GM23338 (cell line): ENCODE results near the gene FCGBP. TPM values are rescaled to one million over a fixed set of nuclear protein-coding genes. Genes with fewer than 3 reads are reported as not detected.
A peak's percentile ranks its signal among the peaks of the same experiment; 100 is the strongest.

Experiments
- ATAC-seq: fragments of 200-7000 bp; cut with Tn5 transposase; 3 replicates; pipeline ENCODE4 v1.9.1; 2020
- DNase-seq: peaks from one replicate; pipeline ENCODE4 v3.0.0-alpha.2; 2015; ENCODE audit warnings: low spot score
- H2AFZ ChIP-seq: fragments of 200-600 bp; sonication (generic); 2 replicates; pipeline ENCODE4 v1.8.0; 2016; ENCODE audit warnings: antibody characterized with exemption, mild to moderate bottlenecking, moderate library complexity
- H3F3A ChIP-seq: fragments of 200-600 bp; sonication (generic); replicated peaks from 2 replicates; pipeline ENCODE4 v1.8.0; 2017; ENCODE audit warnings: antibody characterized with exemption, mixed run types, low read depth
- H3K27ac ChIP-seq: fragments of 200-600 bp; sonication (generic); 2 replicates; pipeline ENCODE4 v1.6.1; 2016; ENCODE audit warnings: low read depth
- H3K27me3 ChIP-seq: fragments of 200-600 bp; sonication (generic); 2 replicates; pipeline ENCODE4 v1.8.0; 2016; ENCODE audit warnings: mild to moderate bottlenecking, mixed run types, moderate library complexity; ENCODE audit not compliant: insufficient read depth
- H3K36me3 ChIP-seq: fragments of 200-600 bp; sonication (generic); 2 replicates; pipeline ENCODE4 v1.8.0; 2016; ENCODE audit warnings: mild to moderate bottlenecking; ENCODE audit not compliant: insufficient read depth
- H3K4me1 ChIP-seq: fragments of 200-600 bp; sonication (generic); 2 replicates; pipeline ENCODE4 v1.8.0; 2016; ENCODE audit warnings: mild to moderate bottlenecking, moderate library complexity; ENCODE audit not compliant: insufficient read depth
- H3K4me2 ChIP-seq: fragments of 200-600 bp; sonication (generic); 2 replicates; pipeline ENCODE4 v1.7.1; 2017; ENCODE audit warnings: mixed run types
- H3K4me3 ChIP-seq: fragments of 200-600 bp; sonication (generic); 2 replicates; pipeline ENCODE4 v1.6.1; 2016; ENCODE audit warnings: mixed run types
- H3K79me2 ChIP-seq: fragments of 200-600 bp; sonication (generic); replicated peaks from 2 replicates; pipeline ENCODE4 v1.8.0; 2017; ENCODE audit warnings: mild to moderate bottlenecking; ENCODE audit not compliant: insufficient read depth
- H3K9me2 ChIP-seq: fragments of 200-600 bp; sonication (generic); 2 replicates; pipeline ENCODE4 v1.8.0; 2017; ENCODE audit not compliant: insufficient read depth
- H4K20me1 ChIP-seq: fragments of 200-600 bp; sonication (generic); replicated peaks from 2 replicates; pipeline ENCODE4 v1.8.0; 2017; ENCODE audit warnings: mild to moderate bottlenecking; ENCODE audit not compliant: insufficient read depth
- H3K27ac Mint-ChIP-seq: 2 replicates; pipeline ENCODE4 v1.8.0; 2020; ENCODE audit warnings: inconsistent platforms, mild to moderate bottlenecking, moderate library complexity, mixed read lengths
- H3K27me3 Mint-ChIP-seq: 3 replicates; pipeline ENCODE4 v1.8.0; 2022; ENCODE audit warnings: low read depth, mild to moderate bottlenecking, moderate library complexity, mixed read lengths, inconsistent platforms; ENCODE audit not compliant: insufficient read depth, poor library complexity
- H3K36me3 Mint-ChIP-seq: 3 replicates; pipeline ENCODE4 v1.8.0; 2021; ENCODE audit warnings: low read depth, mild to moderate bottlenecking, inconsistent platforms, moderate library complexity, mixed read lengths
- H3K4me1 Mint-ChIP-seq: 3 replicates; pipeline ENCODE4 v1.8.0; 2020; ENCODE audit warnings: mild to moderate bottlenecking, inconsistent platforms, mixed read lengths
- H3K4me3 Mint-ChIP-seq: 3 replicates; pipeline ENCODE4 v1.8.0; 2021; ENCODE audit warnings: moderate library complexity, mild to moderate bottlenecking, inconsistent platforms, mixed read lengths
- H3K9me3 Mint-ChIP-seq: 3 replicates; pipeline ENCODE4 v1.8.0; 2020; ENCODE audit warnings: moderate library complexity, mild to moderate bottlenecking, inconsistent platforms, mixed read lengths
- CREB1 ChIP-seq: fragments of 250-450 bp; sonication (Bioruptor Pico); IDR thresholded peaks from 2 replicates; pipeline ENCODE4 v1.5.0; 2020; ENCODE audit warnings: low read depth, mild to moderate bottlenecking, moderate library complexity
- EZH2 ChIP-seq: fragments of 200-600 bp; sonication (generic); IDR thresholded peaks from one replicate; pipeline ENCODE4 v1.8.0; 2017; ENCODE audit warnings: antibody characterized with exemption, mild to moderate bottlenecking, low read depth; ENCODE audit not compliant: unreplicated experiment
- EZH2phosphoT487 ChIP-seq: fragments of 200-600 bp; sonication (generic); IDR thresholded peaks from one replicate; pipeline ENCODE4 v1.8.1; 2018; ENCODE audit warnings: antibody characterized with exemption; ENCODE audit not compliant: unreplicated experiment
- JUNB ChIP-seq: IDR thresholded peaks from one replicate; pipeline ENCODE4 v1.6.1; 2016; ENCODE audit warnings: antibody characterized with exemption; ENCODE audit not compliant: unreplicated experiment
- NANOG ChIP-seq: IDR thresholded peaks from 2 replicates; pipeline ENCODE4 v1.6.1; 2016; ENCODE audit warnings: antibody characterized with exemption, borderline replicate concordance
- POLR2AphosphoS5 ChIP-seq: IDR thresholded peaks from 2 replicates; pipeline ENCODE4 v1.6.1; 2016; ENCODE audit warnings: antibody characterized with exemption, low read depth
- STAT1 ChIP-seq: IDR thresholded peaks from one replicate; pipeline ENCODE4 v1.6.1; 2016; ENCODE audit warnings: antibody characterized with exemption; ENCODE audit not compliant: unreplicated experiment
- ZNF114 ChIP-seq: fragments of 250-450 bp; sonication (Bioruptor Pico); IDR thresholded peaks from 2 replicates; pipeline ENCODE4 v1.5.0; 2020; ENCODE audit warnings: mild to moderate bottlenecking, moderate library complexity
- ZNF331 ChIP-seq: fragments of 250-450 bp; sonication (Bioruptor Pico); IDR thresholded peaks from 2 replicates; pipeline ENCODE4 v1.5.0; 2020; ENCODE audit warnings: low read depth, mild to moderate bottlenecking, moderate library complexity
- polyA plus RNA-seq: library from polyadenylated mRNA; unstranded; fragments of >200 nt; fragmentation: Nextera tagmentation; extraction: Ambion mirVana; gene quantifications from 2 replicates; pipeline ENCODE4 v1.2.1, GENCODE V29; 2016
- total RNA-seq: library from RNA; depleted of rRNA; stranded (reverse); fragments of >200 nt; shearing (Covaris generic); gene quantifications from 2 replicates; pipeline ENCODE4 v1.2.3, GENCODE V29; 2014
- TF ChIP-seq, protein P1 (sequence below): IDR thresholded peaks from one replicate; pipeline ENCODE4 v1.6.1; 2018; ENCODE audit warnings: antibody characterized with exemption; ENCODE audit not compliant: unreplicated experiment
- TF ChIP-seq, protein P2 (sequence below), 2 experiments: fragments of 200-600 bp in 1 of 2; sonication (generic) in 1 of 2; conservative IDR thresholded peaks; 2 replicates each; pipeline versions ENCODE4 v1.5.1 to v1.6.1; 2016 to 2017; ENCODE audit warnings: antibody characterized with exemption in 2 of 2, low read depth in 2 of 2, mild to moderate bottlenecking in 2 of 2, moderate library complexity in 1 of 2
- TF ChIP-seq, protein P3 (sequence below): IDR thresholded peaks from 2 replicates; pipeline ENCODE4 v1.6.1; 2016; ENCODE audit warnings: antibody characterized with exemption

FCGBP gene
- total and polyA plus RNA-seq, 2 experiments from 2014 or later: 0.44 to 3.6 TPM

DNA sequence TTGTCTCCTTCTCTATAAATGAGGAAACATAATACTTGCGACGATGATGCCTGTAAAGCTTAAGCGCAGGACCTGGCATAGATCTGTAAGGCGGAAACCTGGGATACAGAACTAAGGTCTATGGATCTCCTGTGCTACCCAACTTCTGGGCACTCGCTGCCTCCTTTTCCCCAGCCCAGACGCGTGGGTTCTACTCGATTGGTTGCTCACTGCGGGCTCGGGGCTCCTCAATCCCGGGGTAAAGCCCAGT, 35.9 kb upstream of the FCGBP start (continued):
- TF ChIP-seq, protein P1, sequence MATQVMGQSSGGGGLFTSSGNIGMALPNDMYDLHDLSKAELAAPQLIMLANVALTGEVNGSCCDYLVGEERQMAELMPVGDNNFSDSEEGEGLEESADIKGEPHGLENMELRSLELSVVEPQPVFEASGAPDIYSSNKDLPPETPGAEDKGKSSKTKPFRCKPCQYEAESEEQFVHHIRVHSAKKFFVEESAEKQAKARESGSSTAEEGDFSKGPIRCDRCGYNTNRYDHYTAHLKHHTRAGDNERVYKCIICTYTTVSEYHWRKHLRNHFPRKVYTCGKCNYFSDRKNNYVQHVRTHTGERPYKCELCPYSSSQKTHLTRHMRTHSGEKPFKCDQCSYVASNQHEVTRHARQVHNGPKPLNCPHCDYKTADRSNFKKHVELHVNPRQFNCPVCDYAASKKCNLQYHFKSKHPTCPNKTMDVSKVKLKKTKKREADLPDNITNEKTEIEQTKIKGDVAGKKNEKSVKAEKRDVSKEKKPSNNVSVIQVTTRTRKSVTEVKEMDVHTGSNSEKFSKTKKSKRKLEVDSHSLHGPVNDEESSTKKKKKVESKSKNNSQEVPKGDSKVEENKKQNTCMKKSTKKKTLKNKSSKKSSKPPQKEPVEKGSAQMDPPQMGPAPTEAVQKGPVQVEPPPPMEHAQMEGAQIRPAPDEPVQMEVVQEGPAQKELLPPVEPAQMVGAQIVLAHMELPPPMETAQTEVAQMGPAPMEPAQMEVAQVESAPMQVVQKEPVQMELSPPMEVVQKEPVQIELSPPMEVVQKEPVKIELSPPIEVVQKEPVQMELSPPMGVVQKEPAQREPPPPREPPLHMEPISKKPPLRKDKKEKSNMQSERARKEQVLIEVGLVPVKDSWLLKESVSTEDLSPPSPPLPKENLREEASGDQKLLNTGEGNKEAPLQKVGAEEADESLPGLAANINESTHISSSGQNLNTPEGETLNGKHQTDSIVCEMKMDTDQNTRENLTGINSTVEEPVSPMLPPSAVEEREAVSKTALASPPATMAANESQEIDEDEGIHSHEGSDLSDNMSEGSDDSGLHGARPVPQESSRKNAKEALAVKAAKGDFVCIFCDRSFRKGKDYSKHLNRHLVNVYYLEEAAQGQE: no peak
- TF ChIP-seq JUNB (no peak), CREB1 (no peak), ZNF114 (no peak)

DNA sequence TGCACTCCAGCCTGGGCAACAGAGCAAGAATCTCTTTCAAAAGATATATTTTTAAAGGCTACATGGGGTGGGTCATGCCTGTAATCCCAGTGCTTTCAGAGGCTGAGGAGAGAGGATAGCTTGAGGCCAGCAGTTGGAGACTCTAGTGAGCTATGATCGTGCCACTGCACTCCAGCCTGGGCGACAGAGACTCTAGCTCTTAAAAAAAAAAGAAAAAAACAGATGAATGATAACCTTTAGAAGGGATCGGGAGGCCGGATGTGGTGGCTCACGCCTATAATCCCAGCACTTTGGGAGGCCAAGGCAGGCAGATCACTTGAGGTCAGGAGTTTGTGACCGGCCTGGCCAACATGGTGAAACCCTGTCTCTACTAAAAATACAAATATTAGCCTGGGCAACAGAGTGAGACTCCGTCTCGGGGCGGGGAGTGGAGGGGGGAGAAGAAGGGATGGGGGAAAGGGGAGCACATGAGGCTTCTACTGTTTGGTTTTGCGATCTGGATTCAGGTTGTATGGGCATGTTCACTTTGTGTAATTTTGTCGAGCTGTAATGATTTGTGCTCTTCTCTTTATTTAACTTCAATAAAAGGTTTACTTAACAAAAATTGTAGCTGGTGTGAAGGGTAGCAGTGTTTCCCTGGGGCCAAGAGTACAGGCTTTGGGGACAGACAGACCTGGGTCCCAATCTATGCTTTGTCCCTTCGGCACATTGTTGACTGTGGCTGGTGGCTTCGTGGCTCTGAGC, 35.4 kb upstream of the FCGBP start:
- Histone ChIP-seq H3K9me2 (0 out of 2 replicates have a peak, but pooled peaks cover 3% of the 10 kb centered on the region), H3K4me2 (peak overlapping the region; percentile 83), H3K27ac (peak overlapping the region; percentile 64; the same call in 1 of the 2 replicates), H3F3A (no peaks in the 10 kb centered on the region), H3K27me3 (no peaks in the 10 kb centered on the region), H2AFZ (peak overlapping the region; percentile 80), H3K36me3 (peaks cover 13% of the 10 kb centered on the region), H3K4me1 (no peaks in the 10 kb centered on the region; the same call in 1 of the 2 replicates), H3K79me2 (peaks cover 17% of the 10 kb centered on the region), H3K4me3 (peak overlapping the region; percentile 99), H4K20me1 (peaks cover 7% of the 10 kb centered on the region; the same call in 1 of the 2 replicates)
- DNase-seq (no peak), ATAC-seq (no peak)
- Mint-ChIP-seq H3K27ac (peak overlapping the region; percentile 97), H3K27me3 (peaks cover 11% of the 10 kb centered on the region), H3K36me3 (peaks cover 37% of the 10 kb centered on the region), H3K4me1 (peaks cover 8% of the 10 kb centered on the region; the same call in 2 of the 3 replicates), H3K9me3 (no peaks in the 10 kb centered on the region; the same call in 2 of the 3 replicates), H3K4me3 (peak overlapping the region; percentile 96)
- TF ChIP-seq ZNF114: no peak
- no peak for TF ChIP-seq EZH2
- TF ChIP-seq, protein P2, sequence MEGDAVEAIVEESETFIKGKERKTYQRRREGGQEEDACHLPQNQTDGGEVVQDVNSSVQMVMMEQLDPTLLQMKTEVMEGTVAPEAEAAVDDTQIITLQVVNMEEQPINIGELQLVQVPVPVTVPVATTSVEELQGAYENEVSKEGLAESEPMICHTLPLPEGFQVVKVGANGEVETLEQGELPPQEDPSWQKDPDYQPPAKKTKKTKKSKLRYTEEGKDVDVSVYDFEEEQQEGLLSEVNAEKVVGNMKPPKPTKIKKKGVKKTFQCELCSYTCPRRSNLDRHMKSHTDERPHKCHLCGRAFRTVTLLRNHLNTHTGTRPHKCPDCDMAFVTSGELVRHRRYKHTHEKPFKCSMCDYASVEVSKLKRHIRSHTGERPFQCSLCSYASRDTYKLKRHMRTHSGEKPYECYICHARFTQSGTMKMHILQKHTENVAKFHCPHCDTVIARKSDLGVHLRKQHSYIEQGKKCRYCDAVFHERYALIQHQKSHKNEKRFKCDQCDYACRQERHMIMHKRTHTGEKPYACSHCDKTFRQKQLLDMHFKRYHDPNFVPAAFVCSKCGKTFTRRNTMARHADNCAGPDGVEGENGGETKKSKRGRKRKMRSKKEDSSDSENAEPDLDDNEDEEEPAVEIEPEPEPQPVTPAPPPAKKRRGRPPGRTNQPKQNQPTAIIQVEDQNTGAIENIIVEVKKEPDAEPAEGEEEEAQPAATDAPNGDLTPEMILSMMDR (conservative IDR thresholded peaks at IDR 0.05; ENCODE audit: low read depth in 2 of 2): no peak
- TF ChIP-seq NANOG: no peak
- no peak for TF ChIP-seq STAT1
- TF ChIP-seq EZH2phosphoT487: no peak
- TF ChIP-seq, protein P3, sequence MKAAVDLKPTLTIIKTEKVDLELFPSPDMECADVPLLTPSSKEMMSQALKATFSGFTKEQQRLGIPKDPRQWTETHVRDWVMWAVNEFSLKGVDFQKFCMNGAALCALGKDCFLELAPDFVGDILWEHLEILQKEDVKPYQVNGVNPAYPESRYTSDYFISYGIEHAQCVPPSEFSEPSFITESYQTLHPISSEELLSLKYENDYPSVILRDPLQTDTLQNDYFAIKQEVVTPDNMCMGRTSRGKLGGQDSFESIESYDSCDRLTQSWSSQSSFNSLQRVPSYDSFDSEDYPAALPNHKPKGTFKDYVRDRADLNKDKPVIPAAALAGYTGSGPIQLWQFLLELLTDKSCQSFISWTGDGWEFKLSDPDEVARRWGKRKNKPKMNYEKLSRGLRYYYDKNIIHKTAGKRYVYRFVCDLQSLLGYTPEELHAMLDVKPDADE: no peak
- TF ChIP-seq POLR2AphosphoS5: no peak
- no peak for TF ChIP-seq CREB1
- no peak for TF ChIP-seq ZNF331 (CRISPR knock-in tag)
- TF ChIP-seq, protein P1: no peak
